GM12872 (cell line): Measurements from ENCODE around the gene IMPA2.
A peak's percentile ranks its signal among the peaks of the same experiment; 100 is the strongest.

ENCODE experiments used
- CTCF ChIP-seq: IDR thresholded peaks from 3 replicates; pipeline ENCODE4 v1.5.1; 2011; ENCODE audit warnings: low read depth, mild to moderate bottlenecking, low read length, moderate library complexity; ENCODE audit not compliant: insufficient read depth

IMPA2 gene

GRCh38 chr18:11981192-11981542 is at the start of gene IMPA2:
Gene IMPA2, plus strand, starts transcription at chr18:11981507. Its CDS starts 163 bp downstream, at chr18:11981670.
- no peak for TF ChIP-seq CTCF

DNA sequence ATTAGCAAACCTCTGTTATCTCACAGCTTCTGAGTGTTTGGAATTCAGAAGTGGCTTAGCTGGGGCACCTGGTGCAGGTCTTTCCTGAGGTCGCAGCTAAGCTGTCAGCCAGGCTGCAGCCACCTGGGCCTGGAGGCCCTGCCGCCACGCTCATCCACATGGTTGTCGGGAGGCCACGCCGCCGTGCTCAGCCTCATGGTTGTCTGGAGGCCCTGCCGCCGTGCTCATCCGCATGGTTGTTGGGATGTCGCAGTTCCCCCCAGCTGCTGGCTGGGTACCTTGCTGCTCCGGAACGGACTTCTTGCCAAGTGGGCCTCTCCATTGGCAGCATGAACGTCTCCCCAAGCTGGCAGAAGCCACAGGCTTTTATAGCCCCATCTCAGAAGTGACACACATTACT is 48.9 kb upstream of the IMPA2 start:
- TF ChIP-seq CTCF: no peak

- peak; percentile 67 for TF ChIP-seq CTCF
Observed at GRCh38 chr18:11937874-11938478, 43.3 kb upstream of the IMPA2 start.

DNA sequence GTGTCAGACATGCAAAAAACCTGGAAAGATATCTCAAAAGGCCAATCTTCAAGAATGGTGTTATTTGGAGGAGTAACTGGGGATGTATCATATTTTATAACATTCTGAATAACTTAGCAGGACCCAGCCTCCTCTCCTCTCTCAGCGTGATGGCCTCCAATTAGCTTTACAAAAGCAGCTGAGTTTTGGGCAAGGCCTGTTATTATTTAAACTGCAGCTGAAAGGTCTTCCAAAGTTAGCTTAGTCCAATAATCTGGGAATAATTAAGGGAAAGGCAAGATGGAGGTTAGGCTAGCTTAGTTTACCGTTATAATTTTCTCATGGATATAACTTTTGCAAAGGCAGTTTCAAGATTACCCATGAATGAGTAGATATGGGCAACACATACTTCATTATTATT is 40.4 kb upstream of the IMPA2 start:
- no peak for TF ChIP-seq CTCF

DNA sequence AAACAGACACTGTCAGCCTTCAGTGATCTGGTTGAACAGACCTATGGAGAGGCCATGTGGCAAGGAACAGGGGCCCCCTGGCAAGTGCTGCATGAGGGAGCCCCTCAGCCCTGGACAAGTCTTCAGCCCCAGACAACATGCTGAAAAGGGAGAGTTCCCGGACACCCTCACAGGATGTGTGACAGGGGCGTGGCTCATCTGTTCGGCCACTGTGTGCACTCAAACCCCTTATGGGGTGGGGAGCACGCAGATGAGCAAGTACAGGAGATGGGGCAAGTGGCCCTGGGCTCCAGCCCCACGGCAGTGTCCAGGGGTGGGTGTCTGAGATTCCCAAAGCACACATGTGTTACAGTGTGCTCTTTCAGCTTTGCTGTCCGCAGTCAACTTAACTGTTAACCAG is 37.8 kb upstream of the IMPA2 start:
- TF ChIP-seq CTCF: no peak

- no peak for TF ChIP-seq CTCF
Observed at GRCh38 chr18:11944252-11944651, 37.1 kb upstream of the IMPA2 start.

- TF ChIP-seq CTCF: no peak
Observed at GRCh38 chr18:11944786-11945185, 36.5 kb upstream of the IMPA2 start.
